Lower leg skin (tissue), 3 donors: ENCODE measurements around the gene BICRA.

Experiments
- POLR2A ChIP-seq, 2 donors: fragments of 450-650 bp; IDR thresholded peaks; one replicate each; pipeline ENCODE4 v1.6.1; 2016 to 2017; ENCODE audit warnings: antibody characterized with exemption in 2 of 2, mild to moderate bottlenecking in 1 of 2, moderate library complexity in 1 of 2
- TF ChIP-seq, protein P1 (sequence below), 3 donors: fragments of 450-650 bp; IDR thresholded peaks; one replicate each; pipeline ENCODE4 v1.5.1; 2016; ENCODE audit warnings: antibody characterized with exemption in 3 of 3, mild to moderate bottlenecking in 3 of 3, moderate library complexity in 2 of 3

DNA sequence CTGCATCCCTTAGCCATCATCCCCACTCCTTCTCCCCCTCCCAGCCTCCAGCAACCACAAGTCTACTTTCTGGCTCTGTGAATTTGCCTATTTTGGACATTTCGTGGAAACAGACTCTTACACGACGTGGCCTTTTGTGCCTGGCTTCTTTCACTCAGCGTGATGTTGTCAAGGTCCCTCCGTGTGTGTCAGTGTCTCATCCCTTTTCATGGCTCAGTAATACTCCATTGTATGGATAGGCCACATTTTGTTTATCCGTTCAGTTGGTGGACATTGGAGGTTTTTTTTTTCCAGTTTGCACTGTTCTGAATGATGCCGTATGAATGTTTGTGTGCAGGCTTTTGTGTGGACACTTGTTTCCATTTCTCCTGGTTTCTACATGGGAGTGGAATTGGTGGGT lies 38.0 kb downstream of the BICRA start:
- TF ChIP-seq, protein P1, sequence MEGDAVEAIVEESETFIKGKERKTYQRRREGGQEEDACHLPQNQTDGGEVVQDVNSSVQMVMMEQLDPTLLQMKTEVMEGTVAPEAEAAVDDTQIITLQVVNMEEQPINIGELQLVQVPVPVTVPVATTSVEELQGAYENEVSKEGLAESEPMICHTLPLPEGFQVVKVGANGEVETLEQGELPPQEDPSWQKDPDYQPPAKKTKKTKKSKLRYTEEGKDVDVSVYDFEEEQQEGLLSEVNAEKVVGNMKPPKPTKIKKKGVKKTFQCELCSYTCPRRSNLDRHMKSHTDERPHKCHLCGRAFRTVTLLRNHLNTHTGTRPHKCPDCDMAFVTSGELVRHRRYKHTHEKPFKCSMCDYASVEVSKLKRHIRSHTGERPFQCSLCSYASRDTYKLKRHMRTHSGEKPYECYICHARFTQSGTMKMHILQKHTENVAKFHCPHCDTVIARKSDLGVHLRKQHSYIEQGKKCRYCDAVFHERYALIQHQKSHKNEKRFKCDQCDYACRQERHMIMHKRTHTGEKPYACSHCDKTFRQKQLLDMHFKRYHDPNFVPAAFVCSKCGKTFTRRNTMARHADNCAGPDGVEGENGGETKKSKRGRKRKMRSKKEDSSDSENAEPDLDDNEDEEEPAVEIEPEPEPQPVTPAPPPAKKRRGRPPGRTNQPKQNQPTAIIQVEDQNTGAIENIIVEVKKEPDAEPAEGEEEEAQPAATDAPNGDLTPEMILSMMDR (IDR thresholded peaks at IDR 0.05) = no peak
- TF ChIP-seq POLR2A (IDR thresholded peaks at IDR 0.05) = no peak
